ENCODE measurements around the gene CCDC124.
"Not testable (repeated sequence)": the region's sequence is repeated elsewhere in the genome, so short reads cannot be mapped to it uniquely, and the experiment has no call there.

CCDC124 gene, protein sequence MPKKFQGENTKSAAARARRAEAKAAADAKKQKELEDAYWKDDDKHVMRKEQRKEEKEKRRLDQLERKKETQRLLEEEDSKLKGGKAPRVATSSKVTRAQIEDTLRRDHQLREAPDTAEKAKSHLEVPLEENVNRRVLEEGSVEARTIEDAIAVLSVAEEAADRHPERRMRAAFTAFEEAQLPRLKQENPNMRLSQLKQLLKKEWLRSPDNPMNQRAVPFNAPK

DNA sequence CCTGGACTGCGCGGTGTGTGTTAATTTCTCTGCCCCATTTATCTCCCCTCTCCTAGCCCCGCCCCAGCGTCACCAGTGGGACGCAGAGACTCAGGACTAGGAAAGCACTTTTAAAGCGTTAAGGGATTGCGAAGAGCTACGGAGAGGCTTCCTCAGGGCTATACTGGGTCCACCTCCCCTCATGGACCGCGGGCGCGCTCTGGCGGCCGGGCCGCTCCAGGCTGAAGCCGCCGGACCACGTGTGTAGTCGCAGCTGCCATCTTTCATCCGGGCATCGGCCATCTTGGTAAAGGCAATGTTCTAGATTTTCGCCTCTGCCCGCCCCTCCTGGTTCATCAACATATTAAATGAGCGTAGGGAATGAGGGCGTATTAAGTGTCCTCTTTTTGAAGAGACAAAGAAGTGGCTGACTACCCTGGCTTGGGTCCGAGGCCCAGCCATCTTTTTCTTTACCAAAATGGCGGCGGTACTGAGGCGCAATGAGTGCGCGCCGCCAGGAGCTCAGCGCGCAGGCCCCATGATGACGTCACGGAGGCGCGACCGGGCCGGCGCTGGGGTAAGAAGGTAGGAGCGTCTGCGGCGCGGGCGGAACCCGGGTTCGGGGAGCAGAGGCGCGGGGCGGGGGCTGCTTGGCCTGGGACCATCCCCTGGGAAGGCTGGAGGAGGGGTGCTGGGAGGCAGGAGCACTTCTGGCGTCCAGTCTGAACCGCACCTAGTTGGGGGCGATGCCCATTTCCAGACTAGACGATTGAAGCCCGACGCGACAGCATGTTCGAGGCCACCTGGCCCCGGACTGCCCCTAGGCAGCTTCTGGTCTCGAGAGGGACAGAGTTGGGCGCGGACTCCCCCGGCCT is at the start of gene CCDC124:
CCDC124 (plus strand) TSS at position 531 of the 854 bp plus-strand sequence. CDS start 3,406 bp downstream, outside the sequence.
- DNase-seq = peak; percentile 24 to 94 (median 81)

DNA sequence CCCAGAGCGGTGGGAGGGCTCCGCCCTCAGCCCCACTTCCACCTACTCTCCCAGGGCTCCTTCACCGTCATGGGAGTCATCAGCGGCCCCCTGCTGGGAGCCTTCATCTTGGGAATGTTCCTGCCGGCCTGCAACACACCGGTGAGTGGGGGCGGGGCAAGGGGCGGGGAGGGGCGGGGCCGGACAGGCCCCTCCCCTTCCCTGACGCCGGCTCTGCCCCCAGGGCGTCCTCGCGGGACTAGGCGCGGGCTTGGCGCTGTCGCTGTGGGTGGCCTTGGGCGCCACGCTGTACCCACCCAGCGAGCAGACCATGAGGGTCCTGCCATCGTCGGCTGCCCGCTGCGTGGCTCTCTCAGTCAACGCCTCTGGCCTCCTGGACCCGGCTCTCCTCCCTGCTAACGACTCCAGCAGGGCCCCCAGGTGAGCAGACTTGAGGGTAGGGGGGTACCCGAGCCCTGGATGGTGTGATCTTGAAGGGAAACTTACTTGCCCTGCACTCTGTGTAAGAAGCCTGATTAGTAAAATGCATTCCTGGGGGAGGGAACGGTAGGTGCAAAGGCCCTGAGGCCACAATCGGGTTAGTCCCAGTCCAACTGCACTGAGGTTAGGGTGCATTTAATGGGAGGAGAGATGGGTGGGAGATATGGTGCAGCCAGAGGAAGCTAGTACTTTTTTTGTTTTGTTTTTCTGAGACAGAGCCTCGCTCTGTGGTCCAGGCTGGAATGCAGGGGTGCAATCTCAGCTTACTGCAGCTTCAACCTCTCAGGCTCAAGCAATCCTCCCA is 49.0 kb upstream of the CCDC124 start:
- no peak for DNase-seq

DNA sequence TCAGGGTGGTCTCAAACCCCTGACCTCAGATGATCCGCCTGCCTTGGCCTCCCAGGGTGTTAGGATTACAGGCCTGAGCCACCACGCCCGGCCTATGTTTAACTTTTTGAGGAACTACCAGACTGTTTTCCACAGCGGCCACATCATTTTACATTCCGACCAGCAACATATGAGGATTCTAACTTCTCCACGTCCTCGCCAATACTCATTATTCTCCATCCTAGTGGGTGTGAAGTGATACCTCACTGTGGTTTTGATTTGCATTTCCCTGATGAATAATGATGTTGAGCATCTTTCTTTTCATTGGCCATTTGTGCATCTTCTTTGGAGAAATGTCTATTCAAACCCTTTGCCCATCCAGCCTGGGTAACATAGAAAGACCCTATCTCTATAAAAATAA is 46.3 kb upstream of the CCDC124 start:
- DNase-seq = no peak

DNA sequence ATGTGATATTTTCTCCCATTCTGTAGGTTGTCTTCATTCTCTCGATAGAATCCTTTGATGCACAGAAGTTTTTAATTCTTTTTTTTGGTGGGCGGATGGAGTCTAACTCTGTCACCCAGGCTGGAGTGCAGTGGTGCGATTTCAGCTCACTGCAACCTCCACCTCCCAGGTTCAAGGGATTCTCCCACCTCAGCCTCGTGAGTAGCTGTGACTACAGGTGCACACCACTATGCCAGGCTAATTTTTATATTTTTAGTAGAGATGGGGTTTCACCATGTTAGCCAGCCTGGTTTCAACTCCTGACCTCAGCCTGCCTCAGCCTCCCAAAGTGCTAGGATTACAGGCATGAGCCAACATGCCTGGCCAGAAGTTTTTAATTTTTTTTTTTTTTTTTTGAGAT is 45.6 kb upstream of the CCDC124 start:
- DNase-seq = not testable (repeated sequence)

DNA sequence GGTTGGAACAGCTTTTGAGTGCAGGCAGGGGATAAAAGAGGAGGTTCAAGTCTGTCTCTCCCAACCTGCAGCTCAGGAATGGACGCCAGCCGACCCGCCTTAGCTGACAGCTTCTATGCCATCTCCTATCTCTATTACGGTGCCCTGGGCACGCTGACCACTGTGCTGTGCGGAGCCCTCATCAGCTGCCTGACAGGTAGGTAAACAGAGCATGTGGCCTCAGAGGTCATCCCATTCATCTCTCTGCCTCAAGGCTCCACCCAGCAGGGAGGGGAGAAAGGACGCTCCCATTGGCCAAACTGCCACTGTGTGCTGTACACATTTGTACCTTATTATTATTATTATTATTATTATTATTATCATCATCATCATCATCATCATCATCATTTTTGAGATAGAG is 44.6 kb upstream of the CCDC124 start:
- DNase-seq = no peak

DNA sequence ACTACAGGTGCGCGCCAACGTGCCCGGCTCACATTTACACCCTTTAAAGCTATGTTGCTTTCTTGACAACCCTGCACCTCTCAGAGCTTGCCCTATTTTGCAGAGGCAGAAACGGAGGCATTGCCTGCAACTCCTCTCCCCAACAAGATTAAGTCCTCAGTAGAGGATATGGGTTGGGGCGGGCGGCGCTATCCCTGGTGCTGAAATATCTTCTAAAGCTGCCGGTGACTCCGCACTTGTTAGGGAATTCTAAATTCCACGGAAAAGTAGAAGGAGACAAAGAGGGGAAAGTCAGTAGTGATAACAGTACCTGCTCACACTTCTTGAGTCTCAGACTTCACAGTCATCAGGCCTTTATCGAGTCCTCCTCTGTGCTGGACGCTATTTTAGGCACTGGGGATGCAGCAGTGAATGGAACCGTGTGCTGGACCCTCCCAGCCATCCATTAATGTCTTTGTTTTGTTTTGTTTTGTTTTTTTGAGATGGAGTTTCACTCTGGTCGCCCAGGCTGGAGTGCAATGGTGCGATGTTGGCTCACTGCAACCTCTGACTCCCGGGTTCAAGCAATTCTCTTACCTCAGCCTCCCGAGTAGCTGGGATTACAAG is 43.1 kb upstream of the CCDC124 start:
- DNase-seq = peak in 1 of 56 donors; percentile 20

DNA sequence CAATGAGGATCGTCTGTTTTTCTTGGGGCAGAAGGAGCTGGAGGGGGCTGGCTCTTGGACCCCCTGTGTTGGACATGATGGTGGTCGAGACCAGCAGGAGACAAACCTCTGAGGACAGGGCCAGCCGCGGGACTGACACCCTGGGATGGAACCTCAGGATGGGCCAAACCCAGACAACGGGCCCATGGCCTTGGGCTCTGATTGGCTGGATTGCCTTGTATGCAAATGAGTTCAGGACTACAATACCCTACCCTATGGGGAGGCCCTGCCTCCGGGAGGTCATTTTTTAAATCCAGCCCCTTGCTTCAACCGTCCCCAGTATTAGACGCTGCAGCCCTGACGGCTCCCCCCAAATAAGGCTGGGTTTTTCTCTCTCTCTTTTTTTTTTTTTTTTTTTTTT is 39.0 kb upstream of the CCDC124 start:
- no peak for DNase-seq

DNA sequence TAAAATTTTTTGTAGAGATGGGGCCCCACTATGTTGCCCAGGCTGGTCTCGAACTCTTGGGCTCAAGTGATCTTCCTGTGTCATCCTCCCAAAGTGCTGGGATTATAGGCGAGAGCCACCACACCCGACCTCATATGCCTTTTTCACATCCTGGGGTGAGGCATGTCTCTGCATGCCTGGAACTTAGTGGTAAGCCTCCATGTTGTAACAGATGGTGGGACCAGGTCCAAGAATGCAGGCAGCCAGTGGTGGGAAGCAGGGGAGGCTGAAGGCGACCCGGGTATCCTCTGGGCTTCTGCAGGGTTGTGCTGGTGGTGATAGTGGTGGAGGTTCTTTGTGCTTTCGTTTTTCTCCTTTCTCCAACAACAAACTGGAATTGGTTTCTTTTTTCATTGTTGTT is 30.1 kb upstream of the CCDC124 start:
- no peak for DNase-seq

DNA sequence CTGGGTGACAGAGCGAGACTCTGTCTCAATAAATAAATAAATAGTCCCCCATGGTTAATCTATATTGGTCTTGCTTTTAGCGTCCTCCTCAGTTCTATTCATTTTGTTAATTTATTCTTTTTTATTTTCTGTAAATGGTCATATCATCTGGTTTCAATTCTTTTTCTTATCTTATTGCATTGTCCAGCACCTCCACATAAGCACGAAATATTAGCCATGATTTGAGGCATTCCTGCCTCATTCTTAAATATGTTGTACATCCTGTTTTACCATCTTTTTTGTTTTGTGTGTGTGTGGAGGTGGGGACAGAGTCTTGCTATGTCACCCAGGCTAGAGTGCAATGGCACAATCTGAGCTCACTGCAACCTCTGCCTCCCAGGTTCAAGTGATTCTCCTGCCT is 24.6 kb upstream of the CCDC124 start:
- DNase-seq = no peak

DNA sequence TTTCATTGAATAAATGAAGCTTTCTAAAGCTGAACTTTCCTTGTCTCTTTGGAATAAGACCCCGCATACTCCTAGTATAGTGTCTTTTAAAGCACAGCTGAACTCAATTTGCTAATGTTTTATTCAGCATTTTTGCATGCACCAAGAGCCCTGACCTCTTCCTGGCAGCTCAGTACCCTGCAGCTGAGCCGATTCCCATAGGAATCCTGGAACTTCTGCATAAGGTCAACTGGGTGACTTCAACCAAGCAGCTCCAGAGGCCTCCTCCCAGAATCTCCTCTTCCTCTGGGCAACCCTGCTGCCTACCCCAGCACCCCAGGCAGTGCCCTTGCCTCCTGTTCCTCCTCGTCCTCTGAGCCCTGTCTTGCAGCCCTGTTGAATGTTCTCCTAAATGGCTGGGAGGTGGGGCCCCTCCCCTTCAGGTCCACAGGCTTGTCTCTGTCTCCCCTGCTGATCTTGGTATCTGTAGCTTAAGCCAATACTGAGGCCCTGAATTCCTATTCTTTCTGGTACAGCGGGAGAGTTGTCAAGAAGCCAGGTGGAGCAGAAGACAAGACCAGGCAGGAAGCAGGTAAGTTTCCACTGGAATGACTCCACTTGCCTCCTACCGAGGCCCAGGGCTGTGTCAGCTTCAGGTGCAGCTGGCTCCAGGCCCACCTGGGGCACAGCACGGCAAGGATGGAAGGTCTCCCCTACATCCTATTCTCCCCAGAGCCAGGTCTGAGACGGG is 23.6 kb upstream of the CCDC124 start:
- no peak for DNase-seq

DNA sequence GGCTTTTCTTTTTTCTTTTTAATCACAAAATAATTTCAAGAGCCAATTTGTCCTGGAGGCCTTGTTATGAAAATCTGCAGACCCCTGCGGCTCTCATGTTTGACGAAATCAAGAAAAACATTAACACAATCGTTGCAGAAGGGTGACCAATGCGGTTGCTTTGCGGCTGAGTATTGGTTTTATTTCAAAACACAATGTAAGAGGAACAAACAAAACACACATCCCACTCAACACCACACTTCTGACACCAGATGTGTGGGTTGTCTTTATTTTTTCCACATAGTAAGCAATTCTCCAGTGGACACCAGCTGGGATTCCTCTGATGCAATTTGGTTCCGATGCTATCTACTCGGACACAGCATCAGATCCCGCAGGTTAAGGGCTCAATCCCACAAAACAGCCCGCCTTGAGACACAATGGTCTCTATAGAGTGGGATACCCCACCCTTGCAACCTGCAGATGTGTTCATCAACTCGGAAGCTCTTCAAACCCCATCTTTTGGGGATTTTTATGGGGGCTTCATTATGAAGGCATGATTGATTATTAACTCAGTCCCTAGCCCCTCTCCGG is 21.9 kb upstream of the CCDC124 start:
- no peak for DNase-seq

DNA sequence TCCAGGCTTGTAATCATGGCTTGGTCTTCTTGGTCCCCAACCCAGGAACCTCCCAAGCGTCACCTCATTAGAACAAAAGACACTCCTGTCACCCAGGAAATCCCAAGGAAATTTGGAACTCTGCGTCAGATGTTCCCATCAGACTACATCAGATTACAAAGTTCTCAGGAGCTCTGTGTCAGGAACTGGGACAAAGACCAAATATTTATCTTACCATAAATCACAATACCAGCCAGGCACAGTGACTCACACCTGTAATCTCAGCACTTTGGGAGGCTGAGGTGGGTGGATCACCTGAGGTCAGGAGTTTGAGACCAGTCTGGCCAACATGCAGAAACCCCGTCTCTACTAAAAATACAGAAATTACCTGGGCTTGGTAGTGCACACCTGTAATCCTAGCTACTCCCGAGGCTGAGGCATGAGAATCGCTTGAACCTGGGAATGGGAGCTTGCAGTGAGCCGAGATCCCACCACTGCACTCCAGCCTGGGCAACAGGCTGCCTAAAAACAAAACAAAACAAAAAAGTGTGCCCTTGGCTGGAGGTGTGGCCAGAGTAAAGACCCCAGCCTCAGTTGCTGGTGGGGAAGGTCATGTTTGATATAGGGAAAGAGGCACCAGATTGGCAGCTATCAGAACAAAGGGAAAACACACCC is 16.7 kb upstream of the CCDC124 start:
- no peak for DNase-seq

DNA sequence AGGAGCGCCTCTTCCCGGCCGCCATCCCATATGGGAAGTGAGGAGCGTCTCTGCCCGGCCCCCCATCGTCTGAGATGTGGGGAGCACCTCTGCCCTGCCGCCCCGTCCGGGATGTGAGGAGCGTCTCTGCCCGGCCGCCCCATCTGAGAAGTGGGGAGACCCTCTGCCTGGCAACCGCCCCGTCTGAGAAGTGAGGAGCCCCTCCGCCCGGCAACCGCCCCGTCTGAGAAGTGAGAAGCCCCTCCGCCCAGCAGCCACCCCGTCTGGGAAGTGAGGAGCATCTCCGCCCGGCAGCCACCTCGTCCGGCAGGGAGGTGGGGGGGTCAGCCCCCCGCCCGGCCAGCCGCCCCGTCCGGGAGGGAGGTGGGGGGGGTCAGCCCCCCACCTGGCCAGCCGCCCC is 14.7 kb upstream of the CCDC124 start:
- DNase-seq = not testable (repeated sequence)

DNA sequence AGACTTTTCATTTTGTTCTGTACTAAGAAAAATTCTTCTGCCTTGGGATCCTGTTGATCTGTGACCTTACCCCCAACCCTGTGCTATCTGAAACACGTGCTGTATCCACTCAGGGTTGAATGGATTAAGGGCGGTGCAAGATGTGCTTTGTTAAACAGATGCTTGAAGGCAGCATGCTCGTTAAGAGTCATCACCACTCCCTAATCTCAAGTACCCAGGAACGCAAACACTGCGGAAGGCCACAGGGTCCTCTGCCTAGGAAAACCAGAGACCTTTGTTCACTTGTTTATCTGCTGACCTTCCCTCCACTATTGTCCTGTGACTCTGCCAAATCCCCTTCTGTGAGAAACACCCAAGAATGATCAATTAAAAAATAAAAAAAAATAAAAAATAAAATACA is 13.7 kb upstream of the CCDC124 start:
- not testable (repeated sequence) for DNase-seq

DNA sequence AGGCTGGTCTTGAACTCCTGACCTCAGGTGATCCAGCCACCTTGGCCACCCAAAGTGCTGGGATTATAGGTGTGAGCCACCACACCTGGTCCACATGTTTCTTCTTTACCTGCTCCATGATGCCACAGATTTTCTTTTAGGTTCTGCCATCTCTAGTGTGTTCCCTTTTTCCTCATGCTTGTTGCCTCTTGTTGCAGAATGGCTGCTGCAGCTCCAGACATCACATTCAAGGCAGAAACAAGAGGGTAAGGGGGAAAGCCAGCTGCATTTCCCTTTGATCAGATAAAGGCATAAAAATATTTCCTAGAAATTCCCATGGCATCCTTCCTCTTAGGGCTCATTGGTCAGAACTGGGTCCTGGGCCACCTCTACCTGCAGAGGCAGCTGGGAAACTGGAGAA is 12.3 kb upstream of the CCDC124 start:
- DNase-seq = no peak

DNA sequence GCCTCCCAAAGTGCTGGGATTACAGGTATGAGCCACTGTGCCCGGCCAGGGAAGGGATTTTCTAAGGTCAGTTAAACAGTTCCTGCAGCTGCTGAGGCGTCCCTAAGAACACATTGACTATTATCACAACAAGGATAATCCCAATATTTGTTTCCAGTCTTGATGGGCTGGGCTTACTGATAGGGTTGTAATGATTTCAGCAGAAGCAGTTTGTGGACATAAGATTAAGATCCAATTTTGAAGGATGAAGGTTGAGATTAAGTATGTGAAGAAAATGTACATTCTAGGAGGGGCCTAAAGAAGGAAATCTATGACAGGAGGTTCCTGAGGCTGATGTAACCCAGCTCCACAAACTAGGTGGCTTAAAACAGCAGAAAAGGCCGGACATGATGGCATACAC is 10.7 kb upstream of the CCDC124 start:
- DNase-seq = no peak

DNA sequence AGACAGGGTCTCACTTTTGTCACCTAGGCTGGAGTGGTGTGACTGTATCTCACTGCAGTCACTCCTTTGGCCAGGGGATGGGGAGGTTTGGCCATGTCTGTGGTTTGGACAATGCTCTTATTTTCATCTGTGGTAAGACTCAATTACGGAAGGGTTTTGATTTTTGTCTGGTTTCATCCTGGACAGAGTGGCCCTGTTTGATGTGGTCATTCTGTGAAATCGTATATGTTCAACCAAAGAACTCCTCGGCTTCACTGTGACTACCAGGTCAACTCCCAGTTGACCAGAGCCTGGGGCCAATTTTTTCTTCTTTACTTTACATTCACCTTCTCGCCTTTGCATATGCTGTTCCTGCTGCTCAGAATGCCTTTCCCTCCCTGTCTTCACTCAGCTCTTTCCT is 6.8 kb upstream of the CCDC124 start:
- DNase-seq = no peak

DNA sequence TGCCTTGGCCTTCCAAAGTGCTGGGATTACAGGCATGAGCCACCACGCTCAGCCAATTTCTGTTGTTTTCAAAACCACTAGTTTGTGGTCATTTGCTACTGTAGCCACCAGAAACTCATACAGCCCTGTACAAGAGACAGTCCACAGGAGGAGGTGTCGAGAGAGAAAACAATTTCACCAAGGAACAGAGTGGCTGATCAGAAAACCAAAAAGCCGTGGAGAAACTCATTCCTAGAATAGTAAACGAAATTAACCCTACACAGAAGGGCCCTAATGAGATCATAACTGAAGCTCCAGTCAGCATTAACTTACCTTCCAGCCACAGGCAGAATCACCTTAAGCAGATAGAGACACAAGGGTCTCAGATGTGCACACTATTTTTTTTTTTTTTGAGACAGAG is 3.8 kb upstream of the CCDC124 start:
- DNase-seq = no peak

DNA sequence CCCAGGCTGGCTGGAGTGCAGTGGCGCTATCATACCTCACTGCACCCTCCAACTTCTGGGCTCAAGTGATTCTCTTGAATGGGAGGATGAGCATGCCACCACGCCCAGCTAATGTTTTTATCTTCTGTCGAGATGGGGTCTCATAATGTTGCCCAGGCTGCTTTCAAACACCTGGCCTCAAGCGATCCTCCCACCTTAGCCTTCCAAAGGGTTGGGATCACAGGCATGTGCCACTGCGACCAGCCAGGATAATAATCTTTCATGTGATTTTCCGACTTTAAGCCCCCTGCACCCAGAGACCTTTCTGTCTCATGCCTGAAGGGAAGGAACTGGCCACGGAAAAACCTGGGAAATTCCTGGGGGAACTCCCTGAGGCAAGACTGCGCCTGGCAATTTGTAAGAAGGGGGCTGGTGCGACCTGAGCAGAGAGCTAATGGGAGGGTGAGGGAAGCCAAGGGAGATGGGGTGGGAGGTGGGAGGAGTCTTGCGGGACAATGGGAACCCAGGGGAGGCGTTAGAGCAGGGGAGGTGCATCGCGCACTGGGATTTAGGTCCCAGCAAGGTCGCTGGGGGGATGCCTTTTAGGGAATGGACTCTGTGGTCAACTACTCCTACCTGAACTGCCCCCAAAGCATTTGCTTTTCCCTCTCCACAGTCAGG is 1.2 kb upstream of the CCDC124 start:
- no peak for DNase-seq
